ENCODE results near the gene XYLT2. TPM values are rescaled to one million over a fixed set of nuclear protein-coding genes. Genes with fewer than 3 reads are reported as not detected.

Gene XYLT2
- total and polyA plus RNA-seq, 2 of the 13 experiments (the other 11 are each of a cell fraction or from before 2014, with no cell fraction given): 17.0 to 22.1 TPM

DNA sequence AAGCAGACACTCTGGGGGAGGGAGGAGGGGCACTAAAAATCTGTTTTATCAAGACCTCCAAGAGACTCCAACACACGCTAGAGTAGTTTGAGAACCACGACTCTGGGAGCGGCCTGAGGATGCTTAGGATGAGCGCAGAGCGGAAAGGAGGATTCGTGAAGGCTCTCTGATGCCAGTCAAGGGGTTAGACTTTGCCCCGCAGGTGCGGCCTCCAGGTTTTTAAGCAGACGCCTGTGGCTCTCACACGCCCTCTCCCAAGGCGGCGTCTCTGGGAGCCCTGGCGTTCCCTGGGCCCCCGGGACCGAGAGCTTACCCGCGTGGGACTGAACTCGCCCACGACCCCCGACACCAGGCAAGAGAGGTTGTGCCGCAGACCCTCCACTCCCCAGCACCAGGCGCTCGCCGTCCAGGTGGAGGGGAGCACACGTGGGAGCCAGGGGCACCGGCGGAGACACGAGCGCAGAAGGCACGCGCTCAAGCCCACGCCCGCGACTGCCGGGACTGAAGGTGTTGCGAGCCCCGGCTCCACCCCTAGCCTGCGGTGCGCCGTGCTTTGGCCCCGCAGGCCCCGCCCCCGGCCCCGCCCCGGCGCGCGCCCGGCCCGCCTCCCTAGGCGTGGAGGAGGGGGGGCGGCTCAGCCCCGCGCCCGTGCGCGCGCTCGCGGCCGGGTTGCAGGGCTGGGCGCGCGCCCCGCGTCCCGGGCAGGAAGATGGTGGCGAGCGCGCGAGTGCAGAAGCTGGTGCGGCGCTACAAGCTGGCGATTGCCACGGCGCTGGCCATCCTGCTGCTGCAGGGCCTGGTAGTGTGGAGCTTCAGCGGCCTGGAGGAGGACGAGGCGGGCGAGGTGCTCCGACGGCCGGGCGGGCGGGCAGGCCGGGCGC lies at the start of gene XYLT2 (continued):
- TF ChIP-seq SRSF9 (IDR thresholded peaks at IDR 0.05; ENCODE audit: borderline replicate concordance, insufficient read depth, low read depth, low read length, poor library complexity, severe bottlenecking): no peak
- no peak for TF ChIP-seq RAD51 (IDR thresholded peaks at IDR 0.05; ENCODE audit: borderline replicate concordance)
- peak; percentile 77; the same call in 1 of the 2 replicates for TF ChIP-seq THAP8 (CRISPR knock-in tag; IDR thresholded peaks at IDR 0.05; ENCODE audit: borderline replicate concordance)
- peak; percentile 40; the same call in 1 of the 2 replicates for TF ChIP-seq TBX2 (CRISPR knock-in tag; IDR thresholded peaks at IDR 0.05; ENCODE audit: borderline replicate concordance)
- TF ChIP-seq ATF7 (IDR thresholded peaks at IDR 0.05): no peak
- no peak for TF ChIP-seq ATF7 (CRISPR knock-in tag; IDR thresholded peaks at IDR 0.05)
- TF ChIP-seq TBL1XR1 (IDR thresholded peaks at IDR 0.05; ENCODE audit: borderline replicate concordance, low read length, partially characterized antibody): no peak
- TF ChIP-seq ZNF280B (CRISPR knock-in tag; IDR thresholded peaks at IDR 0.05; ENCODE audit: borderline replicate concordance): peak; percentile 81; the same call in 1 of the 2 replicates
- TF ChIP-seq SP5 (CRISPR knock-in tag; IDR thresholded peaks at IDR 0.05; ENCODE audit: borderline replicate concordance, low read depth): peak; percentile 60
- TF ChIP-seq ZNF687 (CRISPR knock-in tag; IDR thresholded peaks at IDR 0.05): peak; percentile 78
- peak; percentile 74; the same call in 1 of the 2 replicates for TF ChIP-seq MXD3 (CRISPR knock-in tag; IDR thresholded peaks at IDR 0.05)
- no peak for TF ChIP-seq SNAI1 (CRISPR knock-in tag; IDR thresholded peaks at IDR 0.05; ENCODE audit: borderline replicate concordance)
- TF ChIP-seq PAWR (CRISPR knock-in tag; IDR thresholded peaks at IDR 0.05; ENCODE audit: borderline replicate concordance): no peak
- TF ChIP-seq ZC3H13 (CRISPR knock-in tag; IDR thresholded peaks at IDR 0.05): no peak
- peak; percentile 26 for TF ChIP-seq XRCC5 (optimal IDR thresholded peaks at IDR 0.05; ENCODE audit: low read length)
- TF ChIP-seq ZNF501 (CRISPR knock-in tag; IDR thresholded peaks at IDR 0.05): peak; percentile 89
- TF ChIP-seq HNF1B (CRISPR knock-in tag; IDR thresholded peaks at IDR 0.05): peak; percentile 48; the same call in 1 of the 2 replicates

All from HepG2 (cell line).